Gastrocnemius medialis (tissue), 4 donors: ENCODE results near the gene PTTG1. TPM values are rescaled to one million over a fixed set of nuclear protein-coding genes. Genes with fewer than 3 reads are reported as not detected.

Experiments
- ATAC-seq, 2 donors: fragments of 150-250 bp; one replicate each; pipeline ENCODE4 v1.9.1; 2016
- DNase-seq, 2 donors: peaks; one replicate each; pipeline ENCODE4 v3.0.0-alpha.2; 2019
- H3K27ac ChIP-seq, 4 donors: fragments of 200-600 bp; sonication (generic); 1 replicate in 1 of 4; 2 replicates in 3 of 4; pipeline ENCODE4 v1.5.1; 2016 to 2018; ENCODE audit warnings: mild to moderate bottlenecking in 2 of 4, moderate library complexity in 1 of 4
- H3K27me3 ChIP-seq, 3 donors: fragments of 200-600 bp; sonication (generic) in 2 of 3; 1 replicate in 1 of 3; 2 replicates in 2 of 3; pipeline versions ENCODE4 v1.5.1 to v1.6.0; 2016 to 2019; ENCODE audit warnings: mild to moderate bottlenecking in 1 of 3, moderate library complexity in 1 of 3
- H3K36me3 ChIP-seq, 2 donors: fragments of 200-600 bp; sonication (generic) in 1 of 2; one replicate each; pipeline ENCODE4 v1.5.1; 2017 to 2018
- H3K4me1 ChIP-seq, 2 donors: fragments of 200-600 bp; sonication (generic) in 1 of 2; one replicate each; pipeline ENCODE4 v1.5.1; 2016 to 2017; ENCODE audit warnings: mild to moderate bottlenecking in 2 of 2
- H3K4me3 ChIP-seq, 4 donors: fragments of 200-600 bp; sonication (generic) in 3 of 4; 1 replicate in 1 of 4; 2 replicates in 3 of 4; pipeline ENCODE4 v1.5.1; 2016 to 2019; ENCODE audit warnings: mild to moderate bottlenecking in 2 of 4
- H3K9me3 ChIP-seq, 3 donors: fragments of 200-600 bp; sonication (generic) in 2 of 3; 1 replicate in 1 of 3; 2 replicates in 2 of 3; pipeline ENCODE4 v1.5.1; 2016 to 2019
- CTCF ChIP-seq, 5 experiments: fragments of 450-650 bp in 3 of 5; fragments of 200-600 bp in 2 of 5; sonication (generic) in 2 of 5; IDR thresholded peaks in 4 of 5; conservative IDR thresholded peaks in 1 of 5; 1 replicate in 4 of 5; 2 replicates in 1 of 5; pipeline ENCODE4 v1.5.1; 2016 to 2019; ENCODE audit warnings: antibody characterized with exemption in 5 of 5, mild to moderate bottlenecking in 3 of 5, moderate library complexity in 3 of 5
- POLR2A ChIP-seq, 2 donors: fragments of 450-650 bp; IDR thresholded peaks; one replicate each; pipeline ENCODE4 v1.6.1; 2017; ENCODE audit warnings: antibody characterized with exemption in 2 of 2, mild to moderate bottlenecking in 2 of 2, moderate library complexity in 2 of 2
- in situ Hi-C, 4 donors: fragments of 200-750 bp; cut with MboI; loops; one replicate each; pipeline versions ENCODE4 v1.15.0 to v1.8.0; 2017; ENCODE audit warnings: low sequenced_read_pairs in 4 of 4
- intact Hi-C: fragments of 100-400 bp; cut with DNase I; formaldehyde crosslinking; loops from one replicate; pipeline ENCODE4 v1.15.1; 2023; ENCODE audit warnings: low total_unique reads
- total RNA-seq, 4 donors: library from RNA; depleted of rRNA; stranded (reverse); fragments of >200 nt; gene quantifications; one replicate each; pipeline versions ENCODE4 v1.1.0 to v1.2.3, GENCODE V29; 2016

Gene PTTG1
- total RNA-seq, 4 donors from 2014 or later, result 1.1 to 18.1 (median 11.4) TPM

DNA sequence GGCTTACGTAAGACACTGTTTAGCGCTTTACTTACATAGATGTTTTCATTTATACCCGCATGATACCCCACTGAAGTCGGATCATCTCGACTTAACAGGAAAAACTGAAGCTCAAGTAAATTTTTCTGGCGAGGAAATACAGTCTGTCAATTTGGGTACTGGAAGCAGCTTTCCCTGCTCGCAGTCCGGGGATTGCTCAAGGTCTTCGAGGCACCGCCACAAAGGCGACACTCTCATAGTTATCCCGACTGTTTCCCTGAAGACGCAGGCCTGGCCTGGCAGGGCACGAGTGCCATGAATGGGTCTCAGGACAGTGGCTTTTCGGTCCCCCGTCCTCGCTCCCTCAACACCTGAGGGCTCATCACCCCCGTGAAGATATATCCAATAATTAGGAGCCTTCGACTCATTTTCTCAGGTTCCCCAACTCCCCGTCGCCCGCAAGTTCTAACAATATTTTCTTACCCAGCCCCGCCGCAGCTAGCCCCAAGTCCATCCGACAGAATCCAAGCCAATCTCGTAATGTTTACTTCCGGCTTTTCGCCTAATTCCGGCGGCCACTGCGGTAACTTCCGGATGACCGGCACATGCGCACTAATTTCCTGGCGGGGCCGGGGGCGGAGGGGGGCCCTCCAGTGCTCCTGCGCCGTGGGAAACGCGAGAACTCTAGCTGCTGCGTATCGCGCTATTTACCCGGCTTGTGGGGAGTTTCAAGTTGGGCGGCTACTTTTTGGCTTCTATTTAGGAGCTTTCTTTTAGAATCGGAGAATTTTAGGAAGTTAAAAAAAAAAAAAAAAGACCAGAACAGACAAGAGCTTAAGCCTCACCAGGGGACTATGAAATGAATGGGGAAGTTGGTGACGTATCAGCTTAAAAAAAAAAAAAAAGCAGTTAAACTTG, 2.8 kb upstream of the PTTG1 start, which contains the start of gene SLU7:
TSS of gene SLU7 (minus strand) at position 521 of the 897 bp plus-strand sequence. CDS start 3,787 bp downstream, outside the sequence.
- H3K36me3 ChIP-seq, result peaks cover 0 to 12% of the 10 kb centered on the region in 2 donors
- ATAC-seq (peak; percentile 91 to 94), DNase-seq (peak; percentile 89 to 92)
- H3K27me3 ChIP-seq, result no peaks in the 10 kb centered on the region
- peak within 1 kb of the TSS; percentile 66 to 92 (median 84) for H3K4me3 ChIP-seq
- H3K4me1 ChIP-seq, result peaks cover 27 to 28% of the 10 kb centered on the region in 2 donors
- intact Hi-C loops (loop anchor here (5.0 kb wide), 1 partner anchor 302 kb away; the partner anchor contains the start of gene PWWP2A), in situ Hi-C loops (no loop called here)
- TF ChIP-seq POLR2A (IDR thresholded peaks at IDR 0.05), result peak; percentile 63 to 67
- no peak for TF ChIP-seq CTCF (IDR thresholded peaks at IDR 0.05 in 4 of 5, conservative IDR thresholded peaks at IDR 0.05 in 1 of 5)
- H3K27ac ChIP-seq, result peak within 1 kb of the TSS; percentile 87 to 91 (median 88)
- no peaks in the 10 kb centered on the region for H3K9me3 ChIP-seq

DNA sequence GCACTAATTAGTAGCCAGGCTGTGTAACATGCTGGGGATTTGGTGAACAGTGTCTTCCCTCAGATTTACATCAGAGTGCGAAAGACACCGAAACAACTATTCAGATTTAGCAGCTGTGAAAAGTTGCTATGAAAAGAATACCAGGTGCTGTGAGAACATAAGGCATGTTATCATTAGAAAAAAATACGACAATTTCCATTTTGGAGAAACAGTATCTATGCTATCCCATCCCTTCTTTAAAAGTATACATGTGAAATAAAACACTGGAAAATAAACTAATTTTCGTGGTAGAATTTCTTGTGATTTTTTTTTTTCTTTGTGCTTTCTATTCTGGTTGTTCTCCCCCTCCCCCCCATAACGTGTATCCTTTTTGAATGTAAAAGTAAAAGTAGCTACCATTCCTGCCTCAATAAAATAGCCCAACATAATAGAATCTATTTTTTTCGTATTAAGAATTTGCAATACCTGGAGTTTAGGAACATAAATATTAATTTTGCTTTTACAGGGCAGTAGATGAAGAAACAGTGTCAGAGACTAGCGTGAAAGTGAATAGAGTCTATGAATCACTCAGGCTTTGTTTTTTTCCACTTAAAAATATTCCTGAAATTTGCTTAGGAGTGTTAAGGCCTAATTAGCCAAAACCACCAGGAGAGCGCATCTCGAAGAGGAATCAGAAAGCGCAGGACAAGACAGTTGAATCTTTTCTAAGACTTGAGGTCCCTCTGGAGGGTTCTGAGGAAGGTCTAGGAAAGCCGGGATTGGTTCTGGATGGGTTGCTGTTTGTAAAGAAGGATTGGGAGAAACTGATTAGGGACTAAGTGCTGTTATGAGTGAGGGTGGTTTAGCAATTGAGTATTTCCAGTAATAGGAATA, 2.0 kb upstream of the PTTG1 start:
- no peaks in the 10 kb centered on the region for H3K9me3 ChIP-seq

GRCh38 chr5:160420331-160420610, 1.4 kb upstream of the PTTG1 start:
- Histone ChIP-seq H3K9me3 (no peaks in the 10 kb centered on the region), H3K27me3 (no peaks in the 10 kb centered on the region), H3K27ac (peak overlapping the region; percentile 87 to 91 (median 88)), H3K36me3 (no peaks in the 10 kb centered on the region), H3K4me1 (peaks cover 27 to 28% of the 10 kb centered on the region in 2 donors), H3K4me3 (no peak overlapping the region)
- intact Hi-C loops (no loop called here), in situ Hi-C loops (no loop called here)
- DNase-seq (no peak), ATAC-seq (no peak)
- TF ChIP-seq POLR2A (IDR thresholded peaks at IDR 0.05) (no peak), CTCF (IDR thresholded peaks at IDR 0.05 in 4 of 5, conservative IDR thresholded peaks at IDR 0.05 in 1 of 5) (no peak)

More for the DNA sequence above, 2.0 kb upstream of the PTTG1 start:
- DNase-seq, result no peak
- in situ Hi-C loops (no loop called here), intact Hi-C loops (loop anchor here (5.0 kb wide), 1 partner anchor 302 kb away; the partner anchor contains the start of gene PWWP2A)
- ATAC-seq, result no peak
- Histone ChIP-seq H3K4me3 (peak overlapping the region; percentile 66 to 92 (median 84)), H3K36me3 (peaks cover 0 to 3% of the 10 kb centered on the region in 2 donors), H3K27me3 (no peaks in the 10 kb centered on the region), H3K27ac (peak overlapping the region; percentile 87 to 91 (median 88)), H3K4me1 (peaks cover 27 to 28% of the 10 kb centered on the region in 2 donors)
- TF ChIP-seq CTCF (IDR thresholded peaks at IDR 0.05 in 4 of 5, conservative IDR thresholded peaks at IDR 0.05 in 1 of 5) (no peak), POLR2A (IDR thresholded peaks at IDR 0.05) (no peak)

GRCh38 chr5:160423099-160423498, 1.4 kb downstream of the PTTG1 start:
- H3K36me3 ChIP-seq, result no peaks in the 10 kb centered on the region
- intact Hi-C loops (no loop called here), in situ Hi-C loops (no loop called here)
- DNase-seq, result no peak
- no peak overlapping the region for H3K4me3 ChIP-seq
- H3K9me3 ChIP-seq, result no peaks in the 10 kb centered on the region
- H3K4me1 ChIP-seq, result peaks cover 12% of the 10 kb centered on the region in 2 donors
- H3K27ac ChIP-seq, result no peak overlapping the region
- TF ChIP-seq CTCF (IDR thresholded peaks at IDR 0.05 in 4 of 5, conservative IDR thresholded peaks at IDR 0.05 in 1 of 5) (no peak), POLR2A (IDR thresholded peaks at IDR 0.05) (no peak)
- ATAC-seq, result no peak
- no peaks in the 10 kb centered on the region for H3K27me3 ChIP-seq
